PC-3 (cell line): ENCODE measurements around the gene RPS3. TPM values are rescaled to one million over a fixed set of nuclear protein-coding genes. Genes with fewer than 3 reads are reported as not detected.
"Not testable (repeated sequence)": the region's sequence is repeated elsewhere in the genome, so short reads cannot be mapped to it uniquely, and the experiment has no call there.

Experiments used
- ATAC-seq: fragments of 200-7000 bp; cut with Tn5 transposase; 2 replicates; pipeline ENCODE4 v1.9.1; 2020; ENCODE audit warnings: mild to moderate bottlenecking, moderate library complexity
- BruUV-seq: library from RNA; stranded (reverse); fragments of 400-500 nt; replicated peaks from 2 replicates; lab custom pipeline; 2021; lab: Mats Ljungman, UMichigan
- CTCF ChIA-PET: fragments of 300-600 bp; sonication (Branson Sonifier 250); formaldehyde crosslinking; loops from one replicate; lab custom pipeline; 2022; ENCODE audit warnings: antibody characterized with exemption; lab: Charles Lee
- POLR2A ChIA-PET: fragments of 300-600 bp; sonication (Branson Sonifier 250); formaldehyde crosslinking; loops from one replicate; lab custom pipeline; 2022; ENCODE audit warnings: antibody characterized with exemption; ENCODE audit not compliant: unreplicated experiment; lab: Charles Lee
- DNase-seq: peaks from one replicate; pipeline ENCODE4 v3.0.0-alpha.2; 2015
- H2AFZ ChIP-seq: fragments of 300-600 bp; sonication (generic); 2 replicates; pipeline ENCODE4 v1.6.0; 2016; ENCODE audit warnings: antibody characterized with exemption, low read length
- H3F3A ChIP-seq: fragments of 300-600 bp; sonication (generic); one replicate; pipeline ENCODE4 v1.6.0; 2017; ENCODE audit warnings: antibody characterized with exemption, low read length, control low read depth, mild to moderate bottlenecking; ENCODE audit not compliant: unreplicated experiment
- H3K27ac ChIP-seq: fragments of 300-600 bp; sonication (generic); 2 replicates; pipeline ENCODE4 v1.5.1; 2016; ENCODE audit warnings: mild to moderate bottlenecking, low read length
- H3K27me3 ChIP-seq: fragments of 300-600 bp; sonication (generic); 2 replicates; pipeline ENCODE4 v1.6.1; 2016; ENCODE audit warnings: low read length, mixed read lengths
- H3K36me3 ChIP-seq: fragments of 300-600 bp; sonication (generic); 2 replicates; pipeline ENCODE4 v1.6.1; 2016; ENCODE audit warnings: low read depth, mixed run types, low read length, mixed read lengths
- H3K4me1 ChIP-seq: fragments of 300-600 bp; sonication (generic); 2 replicates; pipeline ENCODE4 v1.5.1; 2016; ENCODE audit warnings: low read length; ENCODE audit not compliant: insufficient read depth
- H3K4me2 ChIP-seq: fragments of 300-600 bp; sonication (generic); 2 replicates; pipeline ENCODE4 v1.6.0; 2016; ENCODE audit warnings: low read length
- H3K4me3 ChIP-seq: fragments of 300-600 bp; sonication (generic); 2 replicates; pipeline ENCODE4 v1.5.1; 2016; ENCODE audit warnings: mild to moderate bottlenecking, low read length, mixed read lengths
- H3K79me2 ChIP-seq: fragments of 300-600 bp; sonication (generic); 2 replicates; pipeline ENCODE4 v1.6.1; 2017; ENCODE audit warnings: low read length, mixed read lengths
- H3K9ac ChIP-seq: fragments of 300-600 bp; sonication (generic); 2 replicates; pipeline ENCODE4 v1.6.0; 2016; ENCODE audit warnings: mild to moderate bottlenecking, low read length
- H3K9me2 ChIP-seq: fragments of 300-600 bp; sonication (generic); replicated peaks from 2 replicates; pipeline ENCODE4 v1.6.1; 2016; ENCODE audit warnings: mixed run types, low read length, mixed read lengths
- H3K9me3 ChIP-seq: fragments of 300-600 bp; sonication (generic); 2 replicates; pipeline ENCODE4 v1.6.1; 2016; ENCODE audit warnings: low read length, mixed read lengths
- H4K20me1 ChIP-seq: fragments of 300-600 bp; sonication (generic); 2 replicates; pipeline ENCODE4 v1.6.1; 2016; ENCODE audit warnings: low read length, mixed read lengths
- EZH2 ChIP-seq: fragments of 300-600 bp; sonication (generic); IDR thresholded peaks from one replicate; pipeline ENCODE4 v1.6.1; 2017; ENCODE audit warnings: antibody characterized with exemption, mild to moderate bottlenecking, low read length; ENCODE audit not compliant: unreplicated experiment
- EZH2phosphoT487 ChIP-seq: fragments of 300-600 bp; sonication (generic); IDR thresholded peaks from 2 replicates; pipeline ENCODE4 v1.6.1; 2018; ENCODE audit warnings: mild to moderate bottlenecking, antibody characterized with exemption, low read length, borderline replicate concordance
- intact Hi-C: fragments of 100-400 bp; cut with micrococcal nuclease; formaldehyde crosslinking; loops from 2 replicates; pipeline ENCODE4 v1.9.0; 2023
- total RNA-seq: library from RNA; depleted of rRNA; stranded (reverse); fragments of >200 nt; gene quantifications from 2 replicates; pipeline ENCODE4 v1.2.3, GENCODE V29; 2014
- TF ChIP-seq, protein P1 (sequence below): fragments of 300-600 bp; sonication (generic); conservative IDR thresholded peaks from 2 replicates; pipeline ENCODE4 v1.5.1; 2017; ENCODE audit warnings: antibody characterized with exemption, low read depth, mild to moderate bottlenecking, low read length

Gene RPS3
- total RNA-seq, 1 experiment from 2014 or later, result 2,018 TPM

GRCh38 chr11:75403983-75404658, 4.8 kb downstream of the RPS3 start:
- no peak for TF ChIP-seq EZH2phosphoT487
- TF ChIP-seq, protein P1, sequence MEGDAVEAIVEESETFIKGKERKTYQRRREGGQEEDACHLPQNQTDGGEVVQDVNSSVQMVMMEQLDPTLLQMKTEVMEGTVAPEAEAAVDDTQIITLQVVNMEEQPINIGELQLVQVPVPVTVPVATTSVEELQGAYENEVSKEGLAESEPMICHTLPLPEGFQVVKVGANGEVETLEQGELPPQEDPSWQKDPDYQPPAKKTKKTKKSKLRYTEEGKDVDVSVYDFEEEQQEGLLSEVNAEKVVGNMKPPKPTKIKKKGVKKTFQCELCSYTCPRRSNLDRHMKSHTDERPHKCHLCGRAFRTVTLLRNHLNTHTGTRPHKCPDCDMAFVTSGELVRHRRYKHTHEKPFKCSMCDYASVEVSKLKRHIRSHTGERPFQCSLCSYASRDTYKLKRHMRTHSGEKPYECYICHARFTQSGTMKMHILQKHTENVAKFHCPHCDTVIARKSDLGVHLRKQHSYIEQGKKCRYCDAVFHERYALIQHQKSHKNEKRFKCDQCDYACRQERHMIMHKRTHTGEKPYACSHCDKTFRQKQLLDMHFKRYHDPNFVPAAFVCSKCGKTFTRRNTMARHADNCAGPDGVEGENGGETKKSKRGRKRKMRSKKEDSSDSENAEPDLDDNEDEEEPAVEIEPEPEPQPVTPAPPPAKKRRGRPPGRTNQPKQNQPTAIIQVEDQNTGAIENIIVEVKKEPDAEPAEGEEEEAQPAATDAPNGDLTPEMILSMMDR, result no peak
- TF ChIP-seq EZH2, result no peak
- H3K36me3 ChIP-seq, result peaks cover 85% of the 10 kb centered on the region
- H3K9ac ChIP-seq, result no peak overlapping the region
- BruUV-seq, result no TSS peak
- H3K4me1 ChIP-seq, result peaks cover 54% of the 10 kb centered on the region
- H4K20me1 ChIP-seq, result peaks cover 88% of the 10 kb centered on the region
- intact Hi-C loops, result no loop called here
- CTCF ChIA-PET, result no interaction called here
- H3K4me3 ChIP-seq, result no peak overlapping the region
- POLR2A ChIA-PET, result no interaction called here
- no peaks in the 10 kb centered on the region for H3K9me3 ChIP-seq
- no peak for ATAC-seq
- no peak overlapping the region for H2AFZ ChIP-seq
- no peak overlapping the region for H3K27ac ChIP-seq
- peak overlapping the region; percentile 89; the same call in 1 of the 2 replicates for H3K4me2 ChIP-seq
- H3F3A ChIP-seq, result peaks cover 32% of the 10 kb centered on the region
- H3K9me2 ChIP-seq, result no peaks in the 10 kb centered on the region
- no peaks in the 10 kb centered on the region for H3K27me3 ChIP-seq
- H3K79me2 ChIP-seq, result peaks cover 93% of the 10 kb centered on the region
- DNase-seq, result peak; percentile 29

DNA sequence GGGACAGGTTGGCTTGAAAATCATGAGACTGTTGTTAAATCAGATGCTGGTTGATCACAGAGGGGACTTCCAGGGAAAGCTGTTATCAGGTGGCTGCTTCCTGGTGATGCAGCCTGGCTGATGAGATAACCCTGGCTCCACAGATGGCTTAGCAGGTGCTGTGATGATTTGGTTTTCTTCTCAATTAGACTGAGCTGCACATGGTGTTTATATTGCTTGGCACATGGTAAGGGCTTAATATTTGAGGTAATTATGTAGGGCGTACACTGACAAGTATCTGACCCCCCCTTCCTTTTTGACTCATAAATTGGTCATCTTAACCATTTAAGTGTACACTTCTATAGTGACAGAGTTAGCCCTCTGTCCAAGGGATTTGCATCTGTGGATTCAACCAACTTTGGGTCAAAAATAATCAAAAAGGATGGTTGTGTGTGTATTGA, 7.0 kb downstream of the RPS3 start:
- peak; percentile 67 for DNase-seq
- Histone ChIP-seq H3K27me3 (no peaks in the 10 kb centered on the region), H3K4me3 (no peak overlapping the region), H3K9me3 (no peaks in the 10 kb centered on the region), H3K4me1 (peaks cover 49% of the 10 kb centered on the region), H3K36me3 (peaks cover 69% of the 10 kb centered on the region), H3K79me2 (peaks cover 72% of the 10 kb centered on the region), H3K9me2 (no peaks in the 10 kb centered on the region), H4K20me1 (peaks cover 71% of the 10 kb centered on the region), H3F3A (peaks cover 32% of the 10 kb centered on the region), H3K4me2 (no peak overlapping the region), H3K27ac (no peak overlapping the region), H2AFZ (no peak overlapping the region), H3K9ac (no peak overlapping the region)
- no peak for TF ChIP-seq EZH2
- TF ChIP-seq, protein P1, result no peak
- TF ChIP-seq EZH2phosphoT487, result no peak
- ATAC-seq, result peak; percentile 75
- ChIA-PET CTCF (no interaction called here), POLR2A (interaction anchor here (0.6 kb wide), 1 partner anchor 197 kb away, joined by 3 read pairs; no protein-coding TSS in a partner anchor)
- intact Hi-C loops, result loop anchor here (2.0 kb wide), 1 partner anchor 18 kb away; no protein-coding TSS in a partner anchor
- BruUV-seq, result no TSS peak

GRCh38 chr11:75408957-75409219, 9.6 kb downstream of the RPS3 start:
- Histone ChIP-seq H3K79me2 (peaks cover 46% of the 10 kb centered on the region), H3K36me3 (peaks cover 53% of the 10 kb centered on the region)
- POLR2A ChIA-PET, result no interaction called here

GRCh38 chr11:75409971-75410370, 10.7 kb downstream of the RPS3 start:
- CTCF ChIA-PET, result not testable (repeated sequence)
- H3K79me2 ChIP-seq, result peaks cover 35% of the 10 kb centered on the region

More at GRCh38 chr11:75408957-75409219, 9.6 kb downstream of the RPS3 start:
- Histone ChIP-seq H3F3A (peaks cover 18% of the 10 kb centered on the region), H4K20me1 (peaks cover 46% of the 10 kb centered on the region), H3K4me2 (no peak overlapping the region), H3K27me3 (no peaks in the 10 kb centered on the region), H3K9me2 (no peaks in the 10 kb centered on the region), H3K27ac (no peak overlapping the region), H2AFZ (no peak overlapping the region), H3K4me3 (no peak overlapping the region), H3K9me3 (no peaks in the 10 kb centered on the region), H3K4me1 (peaks cover 24% of the 10 kb centered on the region), H3K9ac (no peak overlapping the region)
- no peak for TF ChIP-seq EZH2phosphoT487
- TF ChIP-seq, protein P1, result no peak
- no peak for TF ChIP-seq EZH2
- no peak for ATAC-seq
- intact Hi-C loops, result no loop called here
- no peak for DNase-seq
- CTCF ChIA-PET, result interaction anchor here (1.4 kb wide), 1 partner anchor 13 kb away, joined by 7 read pairs; no protein-coding TSS in a partner anchor
- BruUV-seq, result no TSS peak

More at GRCh38 chr11:75409971-75410370, 10.7 kb downstream of the RPS3 start:
- H3K27me3 ChIP-seq, H3K4me3 ChIP-seq, ATAC-seq, H2AFZ ChIP-seq, H3K9ac ChIP-seq, DNase-seq, H3K9me2 ChIP-seq, H3K27ac ChIP-seq, POLR2A ChIA-PET, intact Hi-C loops, H3K9me3 ChIP-seq, BruUV-seq, H3K4me2 ChIP-seq: not testable (repeated sequence)
- peaks cover 21% of the 10 kb centered on the region for H3F3A ChIP-seq
- peaks cover 15% of the 10 kb centered on the region for H3K4me1 ChIP-seq
- H4K20me1 ChIP-seq, result peaks cover 35% of the 10 kb centered on the region
- peaks cover 47% of the 10 kb centered on the region for H3K36me3 ChIP-seq
